ENCODE data around the gene RASD1. TPM values are rescaled to one million over a fixed set of nuclear protein-coding genes. Genes with fewer than 3 reads are reported as not detected.

The RASD1 gene
- total RNA-seq, 1 experiment from 2014 or later = 5.7 TPM

- Mint-ChIP-seq H3K9me3 (peaks cover 0 to 4% of the 10 kb centered on the region in 2 experiments; a peak in 2 of 5 replicates), H3K27ac (no peak overlapping the region), H3K27me3 (ENCODE audit: low read depth) (peaks cover 27% of the 10 kb centered on the region), H3K4me3 (no peak overlapping the region), H3K4me1 (peaks cover 18 to 20% of the 10 kb centered on the region in 2 experiments), H3K36me3 (ENCODE audit: insufficient read depth in 1 of 3, low read depth in 3 of 3) (no peaks in the 10 kb centered on the region)
- no peak overlapping the region for H4K8ac ChIP-seq (replicated peaks; ENCODE audit: insufficient read length, low read depth, low read length)
- no peak overlapping the region for H2AK5ac ChIP-seq (ENCODE audit: insufficient read length, low read length)
- H3K18ac ChIP-seq (ENCODE audit: insufficient read length, low read depth, low read length) = no peak overlapping the region
- H3K23ac ChIP-seq (ENCODE audit: insufficient read length, low read depth, low read length) = no peak overlapping the region
- H3K14ac ChIP-seq (ENCODE audit: insufficient read depth, low read length) = no peak overlapping the region
- H2BK5ac ChIP-seq (ENCODE audit: insufficient read length, low read length) = no peak overlapping the region
- H3K27me3 ChIP-seq (ENCODE audit: insufficient read depth, low read length) = no peaks in the 10 kb centered on the region
- no peak overlapping the region for H3K27ac ChIP-seq (ENCODE audit: insufficient read length, low read depth, low read length)
- no CpG with 5 or more reads among the region's 4 CpGs for WGBS (ENCODE audit: extremely low coverage, insufficient read length, low lambda C conversion rate)
- H2AFZ ChIP-seq (ENCODE audit: low read length) = no peak overlapping the region
- H4K91ac ChIP-seq (ENCODE audit: insufficient read length, low read depth, low read length) = no peak overlapping the region
- no peaks in the 10 kb centered on the region for H3K23me2 ChIP-seq (ENCODE audit: insufficient read length, low read depth, low read length, poor library complexity, severe bottlenecking)
- H2BK20ac ChIP-seq (ENCODE audit: low read depth, low read length, poor library complexity, severe bottlenecking) = no peak overlapping the region
- H2BK120ac ChIP-seq (ENCODE audit: low read depth, low read length, poor library complexity, severe bottlenecking) = no peak overlapping the region
- TF ChIP-seq, protein P1, sequence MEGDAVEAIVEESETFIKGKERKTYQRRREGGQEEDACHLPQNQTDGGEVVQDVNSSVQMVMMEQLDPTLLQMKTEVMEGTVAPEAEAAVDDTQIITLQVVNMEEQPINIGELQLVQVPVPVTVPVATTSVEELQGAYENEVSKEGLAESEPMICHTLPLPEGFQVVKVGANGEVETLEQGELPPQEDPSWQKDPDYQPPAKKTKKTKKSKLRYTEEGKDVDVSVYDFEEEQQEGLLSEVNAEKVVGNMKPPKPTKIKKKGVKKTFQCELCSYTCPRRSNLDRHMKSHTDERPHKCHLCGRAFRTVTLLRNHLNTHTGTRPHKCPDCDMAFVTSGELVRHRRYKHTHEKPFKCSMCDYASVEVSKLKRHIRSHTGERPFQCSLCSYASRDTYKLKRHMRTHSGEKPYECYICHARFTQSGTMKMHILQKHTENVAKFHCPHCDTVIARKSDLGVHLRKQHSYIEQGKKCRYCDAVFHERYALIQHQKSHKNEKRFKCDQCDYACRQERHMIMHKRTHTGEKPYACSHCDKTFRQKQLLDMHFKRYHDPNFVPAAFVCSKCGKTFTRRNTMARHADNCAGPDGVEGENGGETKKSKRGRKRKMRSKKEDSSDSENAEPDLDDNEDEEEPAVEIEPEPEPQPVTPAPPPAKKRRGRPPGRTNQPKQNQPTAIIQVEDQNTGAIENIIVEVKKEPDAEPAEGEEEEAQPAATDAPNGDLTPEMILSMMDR (conservative IDR thresholded peaks at IDR 0.05) = no peak
- H3T11ph ChIP-seq (ENCODE audit: low read length) = no peak overlapping the region
- no peak overlapping the region for H3K9ac ChIP-seq (ENCODE audit: extremely low read depth, insufficient read length, low read length)
- H3K9me3 ChIP-seq (ENCODE audit: control insufficient read depth, low read depth, low read length) = no peaks in the 10 kb centered on the region
- no peak for DNase-seq
- no peak overlapping the region for H3K4me2 ChIP-seq (ENCODE audit: insufficient read depth, insufficient read length, low read length)
- H3K56ac ChIP-seq (ENCODE audit: insufficient read length, low read depth, low read length) = no peak overlapping the region
- no peak overlapping the region for H3K4ac ChIP-seq (ENCODE audit: low read depth, low read length)
- H2BK15ac ChIP-seq (ENCODE audit: low read depth, low read length) = no peak overlapping the region
- H3K79me1 ChIP-seq (ENCODE audit: insufficient read depth, low read depth, low read length, poor library complexity, severe bottlenecking) = no peaks in the 10 kb centered on the region
- no peaks in the 10 kb centered on the region; the same call in 1 of the 2 replicates for H3K4me1 ChIP-seq (ENCODE audit: insufficient read depth, low read length)
- no peak overlapping the region for H4K5ac ChIP-seq (ENCODE audit: insufficient read length, low read depth, low read length)
- no peaks in the 10 kb centered on the region for H4K20me1 ChIP-seq (ENCODE audit: control insufficient read depth, insufficient read depth, insufficient read length)
- no peaks in the 10 kb centered on the region for H3K79me2 ChIP-seq (ENCODE audit: insufficient read depth, low read length)
- H2BK12ac ChIP-seq (ENCODE audit: insufficient read length, low read depth, low read length) = no peak overlapping the region
These were observed 47.5 kb downstream of the RASD1 start for GRCh38 chr17:17448723-17449122.
